ENCODE results near the gene CHST7.
A peak's percentile ranks its signal among the peaks of the same experiment; 100 is the strongest.

The CHST7 gene

DNA sequence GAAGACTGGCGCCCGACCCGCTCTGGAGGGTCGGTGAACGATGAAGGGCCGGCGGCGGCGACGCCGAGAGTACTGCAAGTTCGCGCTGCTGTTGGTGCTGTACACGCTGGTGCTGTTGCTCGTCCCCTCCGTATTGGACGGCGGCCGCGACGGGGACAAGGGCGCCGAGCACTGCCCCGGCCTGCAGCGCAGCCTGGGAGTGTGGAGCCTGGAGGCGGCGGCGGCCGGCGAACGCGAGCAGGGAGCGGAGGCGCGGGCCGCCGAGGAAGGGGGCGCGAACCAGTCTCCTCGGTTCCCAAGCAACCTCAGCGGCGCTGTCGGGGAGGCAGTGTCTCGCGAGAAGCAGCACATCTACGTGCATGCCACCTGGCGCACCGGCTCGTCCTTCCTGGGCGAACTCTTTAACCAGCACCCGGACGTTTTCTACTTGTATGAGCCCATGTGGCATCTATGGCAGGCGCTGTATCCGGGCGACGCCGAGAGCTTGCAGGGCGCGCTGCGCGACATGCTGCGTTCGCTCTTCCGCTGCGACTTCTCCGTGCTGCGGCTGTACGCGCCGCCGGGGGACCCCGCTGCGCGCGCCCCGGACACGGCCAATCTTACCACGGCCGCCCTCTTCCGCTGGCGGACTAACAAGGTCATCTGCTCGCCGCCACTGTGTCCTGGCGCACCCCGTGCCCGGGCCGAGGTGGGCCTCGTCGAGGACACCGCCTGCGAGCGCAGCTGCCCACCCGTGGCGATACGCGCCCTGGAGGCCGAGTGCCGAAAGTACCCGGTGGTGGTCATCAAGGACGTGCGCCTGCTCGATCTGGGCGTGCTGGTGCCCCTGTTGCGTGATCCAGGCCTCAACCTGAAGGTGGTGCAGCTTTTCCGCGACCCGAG lies 568 bp downstream of the CHST7 start:
- H3K27ac ChIP-seq (replicated peaks) = no peak overlapping the region
- DNase-seq (ENCODE audit: low read depth in 1 of 2, low spot score in 1 of 2) = peak in 1 of 2 experiments; percentile 25
- peak overlapping the region; percentile 57 for H3K4me3 ChIP-seq (replicated peaks; ENCODE audit: insufficient read depth, low read length)
- H3K27me3 ChIP-seq (ENCODE audit: insufficient read depth, poor library complexity, severe bottlenecking) = no peaks in the 10 kb centered on the region
- TF ChIP-seq GABPA (IDR thresholded peaks at IDR 0.05; ENCODE audit: low read depth) = no peak
- TF ChIP-seq, protein P1, sequence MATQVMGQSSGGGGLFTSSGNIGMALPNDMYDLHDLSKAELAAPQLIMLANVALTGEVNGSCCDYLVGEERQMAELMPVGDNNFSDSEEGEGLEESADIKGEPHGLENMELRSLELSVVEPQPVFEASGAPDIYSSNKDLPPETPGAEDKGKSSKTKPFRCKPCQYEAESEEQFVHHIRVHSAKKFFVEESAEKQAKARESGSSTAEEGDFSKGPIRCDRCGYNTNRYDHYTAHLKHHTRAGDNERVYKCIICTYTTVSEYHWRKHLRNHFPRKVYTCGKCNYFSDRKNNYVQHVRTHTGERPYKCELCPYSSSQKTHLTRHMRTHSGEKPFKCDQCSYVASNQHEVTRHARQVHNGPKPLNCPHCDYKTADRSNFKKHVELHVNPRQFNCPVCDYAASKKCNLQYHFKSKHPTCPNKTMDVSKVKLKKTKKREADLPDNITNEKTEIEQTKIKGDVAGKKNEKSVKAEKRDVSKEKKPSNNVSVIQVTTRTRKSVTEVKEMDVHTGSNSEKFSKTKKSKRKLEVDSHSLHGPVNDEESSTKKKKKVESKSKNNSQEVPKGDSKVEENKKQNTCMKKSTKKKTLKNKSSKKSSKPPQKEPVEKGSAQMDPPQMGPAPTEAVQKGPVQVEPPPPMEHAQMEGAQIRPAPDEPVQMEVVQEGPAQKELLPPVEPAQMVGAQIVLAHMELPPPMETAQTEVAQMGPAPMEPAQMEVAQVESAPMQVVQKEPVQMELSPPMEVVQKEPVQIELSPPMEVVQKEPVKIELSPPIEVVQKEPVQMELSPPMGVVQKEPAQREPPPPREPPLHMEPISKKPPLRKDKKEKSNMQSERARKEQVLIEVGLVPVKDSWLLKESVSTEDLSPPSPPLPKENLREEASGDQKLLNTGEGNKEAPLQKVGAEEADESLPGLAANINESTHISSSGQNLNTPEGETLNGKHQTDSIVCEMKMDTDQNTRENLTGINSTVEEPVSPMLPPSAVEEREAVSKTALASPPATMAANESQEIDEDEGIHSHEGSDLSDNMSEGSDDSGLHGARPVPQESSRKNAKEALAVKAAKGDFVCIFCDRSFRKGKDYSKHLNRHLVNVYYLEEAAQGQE (IDR thresholded peaks at IDR 0.05; ENCODE audit: insufficient replicate concordance, low read depth) = no peak
- no peak for TF ChIP-seq SPI1 (IDR thresholded peaks at IDR 0.05; ENCODE audit: borderline replicate concordance, low read depth)
- TF ChIP-seq CTCF (IDR thresholded peaks at IDR 0.05; ENCODE audit: insufficient read depth, low read length) = no peak
- TF ChIP-seq POLR2AphosphoS5 (IDR thresholded peaks at IDR 0.05; ENCODE audit: low read depth) = no peak

GRCh38 chrX:46574774-46575381 lies 1.3 kb downstream of the CHST7 start:
- no peak for TF ChIP-seq GABPA (IDR thresholded peaks at IDR 0.05; ENCODE audit: low read depth)
- TF ChIP-seq, protein P1 (IDR thresholded peaks at IDR 0.05; ENCODE audit: insufficient replicate concordance, low read depth) = no peak
- no peak for TF ChIP-seq CTCF (IDR thresholded peaks at IDR 0.05; ENCODE audit: insufficient read depth, low read length)
- TF ChIP-seq POLR2AphosphoS5 (IDR thresholded peaks at IDR 0.05; ENCODE audit: low read depth) = no peak
- no peak for TF ChIP-seq SPI1 (IDR thresholded peaks at IDR 0.05; ENCODE audit: borderline replicate concordance, low read depth)
- peak in 1 of 2 experiments; percentile 14 for DNase-seq (ENCODE audit: low read depth in 1 of 2, low spot score in 1 of 2)
- Histone ChIP-seq H3K27me3 (ENCODE audit: insufficient read depth, poor library complexity, severe bottlenecking) (no peaks in the 10 kb centered on the region), H3K4me3 (replicated peaks; ENCODE audit: insufficient read depth, low read length) (peak overlapping the region; percentile 57), H3K27ac (replicated peaks) (no peak overlapping the region)

DNA sequence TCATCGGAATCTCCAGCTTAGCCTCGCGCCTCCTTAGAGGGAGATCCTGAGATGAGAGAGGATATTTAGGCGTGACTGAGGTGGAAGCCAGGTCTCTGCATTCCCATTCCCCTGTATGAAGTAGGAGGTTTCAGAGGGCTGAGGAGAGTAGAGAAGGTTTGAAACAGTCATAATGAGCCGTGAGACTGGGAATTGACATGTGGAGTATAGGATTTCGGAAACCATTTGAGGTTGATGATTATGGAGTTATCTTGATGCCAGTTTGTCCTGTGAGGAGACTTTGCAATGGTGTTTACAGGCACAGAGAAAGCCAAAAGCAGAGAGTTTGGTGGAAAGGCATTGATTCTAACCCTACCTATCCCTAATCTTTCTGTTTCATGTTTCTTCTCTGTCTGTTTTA lies 2.0 kb downstream of the CHST7 start:
- H3K27me3 ChIP-seq (ENCODE audit: insufficient read depth, poor library complexity, severe bottlenecking) = no peaks in the 10 kb centered on the region
- H3K27ac ChIP-seq (replicated peaks) = no peak overlapping the region
- no peak for DNase-seq (ENCODE audit: low read depth in 1 of 2, low spot score in 1 of 2)
- peak overlapping the region; percentile 57 for H3K4me3 ChIP-seq (replicated peaks; ENCODE audit: insufficient read depth, low read length)
- TF ChIP-seq, protein P1 (IDR thresholded peaks at IDR 0.05; ENCODE audit: insufficient replicate concordance, low read depth) = no peak
- no peak for TF ChIP-seq POLR2AphosphoS5 (IDR thresholded peaks at IDR 0.05; ENCODE audit: low read depth)
- TF ChIP-seq SPI1 (IDR thresholded peaks at IDR 0.05; ENCODE audit: borderline replicate concordance, low read depth) = no peak
- TF ChIP-seq CTCF (IDR thresholded peaks at IDR 0.05; ENCODE audit: insufficient read depth, low read length) = no peak
- no peak for TF ChIP-seq GABPA (IDR thresholded peaks at IDR 0.05; ENCODE audit: low read depth)

Data from HL-60 (cell line).